Measurements from ENCODE around the gene CCDC51. TPM values are rescaled to one million over a fixed set of nuclear protein-coding genes. Genes with fewer than 3 reads are reported as not detected.

Gene CCDC51
- total and polyA plus RNA-seq, 9 of the 15 experiments (the other 6 are each of a cell fraction or from before 2014, with no cell fraction given), result 6.5 to 18.6 (median 15.7) TPM

- TF ChIP-seq ZFX (CRISPR knock-in tag; IDR thresholded peaks at IDR 0.05) (0 out of 2 replicates have a peak, but pooled peaks have one; percentile 26), SMARCA4 (IDR thresholded peaks at IDR 0.05) (no peak), KDM5B (IDR thresholded peaks at IDR 0.05; ENCODE audit: insufficient replicate concordance, low read depth, low read length) (peak; percentile 18), RBBP5 (IDR thresholded peaks at IDR 0.05; ENCODE audit: borderline replicate concordance, insufficient read depth, low read length, poor library complexity, severe bottlenecking) (peak; percentile 79), GABPA (tag; conservative IDR thresholded peaks at IDR 0.05; ENCODE audit: low read depth) (peak; percentile 87), YY1 (IDR thresholded peaks at IDR 0.05; ENCODE audit: borderline replicate concordance in 1 of 3, control insufficient read depth in 1 of 3, extremely low read depth in 1 of 3, insufficient read depth in 3 of 3, insufficient read length in 1 of 3, insufficient replicate concordance in 2 of 3, low read depth in 1 of 3, low read length in 2 of 3) (peak in 1 of 3 experiments; percentile 23), VEZF1 (CRISPR knock-in tag; IDR thresholded peaks at IDR 0.05) (peak; percentile 91), ZBTB11 (CRISPR knock-in tag; IDR thresholded peaks at IDR 0.05) (peak; percentile 74 to 96 (median 86); a peak in 5 of 6 replicates), RFX1 (IDR thresholded peaks at IDR 0.05) (peak; percentile 89), SMAD4 (CRISPR knock-in tag; conservative IDR thresholded peaks at IDR 0.05) (peak; percentile 54; the same call in 1 of the 2 replicates), ELF1 (tag; IDR thresholded peaks at IDR 0.05) (peak; percentile 51; the same call in 1 of the 2 replicates), HNRNPL (IDR thresholded peaks at IDR 0.05; ENCODE audit: low read depth, low read length) (0 out of 2 replicates have a peak, but pooled peaks have one; percentile 42), GABPB1 (CRISPR knock-in tag; IDR thresholded peaks at IDR 0.05) (peak; percentile 67)
These were observed 10.5 kb downstream of the CCDC51 start (continued) for GRCh38 chr3:48429317-48429959.

All from K562 (cell line).